GM12875 (cell line): Measurements from ENCODE around the gene BICC1.

ENCODE experiments used
- H3K4me3 ChIP-seq: one replicate; pipeline ENCODE4 v1.5.1; 2011; ENCODE audit warnings: low read depth, low read length, control low read depth
- TF ChIP-seq, protein P1 (sequence below): IDR thresholded peaks from 2 replicates; pipeline ENCODE4 v1.5.1; 2011; ENCODE audit warnings: low read depth, mild to moderate bottlenecking, control low read depth, inconsistent platforms, low read length, moderate library complexity, borderline replicate concordance; ENCODE audit not compliant: insufficient read depth

Gene BICC1

DNA sequence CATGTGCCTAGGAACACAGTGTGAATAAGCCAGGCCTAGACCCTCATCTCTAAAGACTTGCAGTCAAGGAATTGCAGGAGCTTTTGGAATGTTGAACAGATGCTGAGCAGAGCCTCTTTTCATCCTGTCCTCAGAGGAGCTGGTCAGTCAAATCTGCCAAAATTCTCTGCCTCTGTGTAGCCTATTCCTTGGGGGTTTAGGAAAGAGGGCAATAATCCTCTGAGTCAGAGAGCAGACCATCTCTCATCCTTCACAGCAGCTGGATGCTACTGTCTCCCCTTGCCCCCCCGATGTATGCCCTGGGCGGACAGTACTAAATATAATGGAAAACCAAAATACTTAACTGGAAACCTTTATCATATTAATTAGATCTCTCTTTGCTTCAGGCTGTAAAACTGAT lies 52.6 kb downstream of the BICC1 start:
- TF ChIP-seq, protein P1, sequence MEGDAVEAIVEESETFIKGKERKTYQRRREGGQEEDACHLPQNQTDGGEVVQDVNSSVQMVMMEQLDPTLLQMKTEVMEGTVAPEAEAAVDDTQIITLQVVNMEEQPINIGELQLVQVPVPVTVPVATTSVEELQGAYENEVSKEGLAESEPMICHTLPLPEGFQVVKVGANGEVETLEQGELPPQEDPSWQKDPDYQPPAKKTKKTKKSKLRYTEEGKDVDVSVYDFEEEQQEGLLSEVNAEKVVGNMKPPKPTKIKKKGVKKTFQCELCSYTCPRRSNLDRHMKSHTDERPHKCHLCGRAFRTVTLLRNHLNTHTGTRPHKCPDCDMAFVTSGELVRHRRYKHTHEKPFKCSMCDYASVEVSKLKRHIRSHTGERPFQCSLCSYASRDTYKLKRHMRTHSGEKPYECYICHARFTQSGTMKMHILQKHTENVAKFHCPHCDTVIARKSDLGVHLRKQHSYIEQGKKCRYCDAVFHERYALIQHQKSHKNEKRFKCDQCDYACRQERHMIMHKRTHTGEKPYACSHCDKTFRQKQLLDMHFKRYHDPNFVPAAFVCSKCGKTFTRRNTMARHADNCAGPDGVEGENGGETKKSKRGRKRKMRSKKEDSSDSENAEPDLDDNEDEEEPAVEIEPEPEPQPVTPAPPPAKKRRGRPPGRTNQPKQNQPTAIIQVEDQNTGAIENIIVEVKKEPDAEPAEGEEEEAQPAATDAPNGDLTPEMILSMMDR = no peak
- no peak overlapping the region for H3K4me3 ChIP-seq

DNA sequence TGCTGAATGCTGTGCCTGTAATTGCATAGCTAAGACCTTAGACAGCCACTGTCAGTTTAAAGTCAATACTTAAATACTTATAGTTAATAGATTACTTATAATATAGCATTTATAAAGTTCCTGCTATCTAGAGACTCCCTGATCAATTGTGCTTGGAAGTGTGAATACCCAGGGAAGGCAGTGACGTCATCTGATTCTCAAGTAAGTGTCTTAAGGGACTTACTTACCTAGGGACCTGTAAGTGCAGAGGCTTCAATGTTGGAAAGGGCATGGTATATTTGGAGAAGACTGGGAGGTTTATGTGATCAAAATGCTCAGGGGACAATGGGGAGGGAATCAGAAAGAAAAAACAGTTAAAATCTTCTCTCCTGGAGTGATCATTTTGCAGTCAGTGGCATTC lies 55.0 kb downstream of the BICC1 start:
- TF ChIP-seq, protein P1 = no peak

DNA sequence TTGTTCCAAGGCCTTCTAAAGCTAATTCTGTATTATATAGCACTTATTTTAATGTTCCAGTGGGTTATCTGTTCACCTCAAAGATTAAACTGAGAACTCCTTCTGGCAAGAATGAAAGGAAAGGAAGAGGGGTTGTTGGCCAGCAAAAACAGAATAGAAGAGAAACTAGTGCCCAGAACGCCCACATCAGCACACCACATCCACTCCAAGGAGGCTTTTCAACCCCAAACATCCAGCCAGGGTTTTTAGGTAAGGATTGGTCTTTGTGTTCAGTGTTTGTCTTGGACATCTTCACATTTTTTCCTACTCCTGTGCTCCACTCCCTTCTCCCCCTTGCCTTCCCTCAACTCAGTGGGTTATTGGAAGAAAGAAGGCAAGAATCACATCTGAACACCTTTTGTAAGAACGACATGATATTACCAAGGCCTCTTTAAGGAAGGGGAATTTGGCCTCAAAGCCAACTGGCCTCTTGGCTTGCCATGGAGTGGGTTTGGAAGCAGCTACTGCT lies 55.8 kb downstream of the BICC1 start:
- no peak overlapping the region for H3K4me3 ChIP-seq
- TF ChIP-seq, protein P1 = no peak

More for the DNA sequence above, 55.0 kb downstream of the BICC1 start:
- H3K4me3 ChIP-seq = no peak overlapping the region

DNA sequence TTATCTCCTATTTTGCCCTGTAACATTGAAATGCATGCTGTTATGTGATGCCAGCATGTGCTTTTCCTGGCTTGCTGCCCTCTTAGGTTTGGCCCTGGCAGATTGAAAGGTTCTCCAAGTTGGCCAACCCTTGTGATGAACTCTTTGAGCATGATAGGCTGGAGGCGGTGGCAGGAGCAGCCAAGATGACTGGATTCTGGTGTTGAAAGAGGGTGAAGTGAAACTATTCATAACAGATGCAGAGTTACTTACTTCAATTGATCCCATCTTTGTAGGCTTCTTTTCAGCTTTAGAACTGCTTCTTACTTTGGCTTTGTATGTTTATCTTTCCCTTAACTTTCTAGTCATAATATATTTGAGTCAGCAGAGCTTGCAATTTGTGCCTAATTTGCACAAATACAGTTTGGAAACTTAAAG lies 57.6 kb downstream of the BICC1 start:
- TF ChIP-seq, protein P1 = no peak

DNA sequence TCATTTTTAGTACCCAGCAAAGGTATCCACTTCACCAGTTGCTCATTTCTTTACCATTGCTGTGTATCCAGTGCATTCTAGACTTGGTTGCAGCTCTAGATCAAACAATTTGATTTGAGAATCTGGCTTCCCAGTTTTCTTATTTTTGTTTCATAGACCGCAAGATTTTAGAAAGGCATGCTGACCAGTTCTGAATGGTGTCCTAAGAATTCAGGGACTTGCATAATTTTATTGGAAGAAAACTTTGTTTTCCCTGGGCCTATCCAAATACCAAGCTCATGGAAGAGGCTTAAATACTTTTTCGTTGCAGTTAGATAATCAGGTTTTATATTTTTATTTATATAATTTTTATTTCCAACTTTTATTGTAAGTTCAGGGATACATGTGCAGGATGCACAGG lies 58.3 kb downstream of the BICC1 start:
- H3K4me3 ChIP-seq = no peak overlapping the region
- TF ChIP-seq, protein P1 = no peak

More for the DNA sequence above, 57.6 kb downstream of the BICC1 start:
- no peak overlapping the region for H3K4me3 ChIP-seq

DNA sequence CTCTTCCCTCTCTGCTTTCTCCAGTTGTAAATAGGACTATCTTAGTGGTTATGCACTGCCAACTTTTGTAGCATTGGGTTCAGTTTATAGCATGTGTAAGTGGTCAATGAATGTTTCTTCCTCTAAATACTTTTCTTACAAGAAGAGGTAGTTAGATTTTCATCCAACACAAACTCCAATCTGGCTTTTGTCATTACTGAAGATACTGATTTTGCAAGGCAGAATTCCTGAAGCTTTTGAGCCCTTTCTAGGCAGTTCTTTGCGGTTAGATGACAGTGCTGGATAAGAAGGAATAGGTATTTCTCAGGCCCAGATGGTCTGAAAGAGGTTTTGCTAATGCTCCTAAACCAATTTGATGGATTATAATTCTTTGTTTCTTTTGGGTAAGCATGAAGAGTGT lies 60.5 kb downstream of the BICC1 start:
- TF ChIP-seq, protein P1 = no peak
- H3K4me3 ChIP-seq = no peak overlapping the region

DNA sequence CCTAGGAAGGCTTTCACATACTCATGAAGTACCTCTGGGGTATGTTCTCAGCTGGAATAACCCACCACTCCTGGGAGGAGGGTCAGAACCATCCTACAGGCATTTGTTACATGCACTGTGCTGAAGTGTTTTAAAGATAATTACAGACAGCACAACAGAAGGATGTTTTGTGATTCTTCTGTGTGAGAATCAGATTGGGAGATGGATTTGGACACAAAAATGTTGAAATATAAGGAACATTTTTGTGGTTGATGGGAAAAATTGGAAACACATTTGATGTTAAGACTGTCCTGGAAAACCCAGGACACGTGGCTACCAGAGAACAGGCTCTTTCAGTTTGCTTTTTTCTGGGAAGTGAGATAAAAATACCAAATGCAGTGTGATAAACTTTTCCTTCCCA lies 61.4 kb downstream of the BICC1 start:
- H3K4me3 ChIP-seq = no peak overlapping the region
- TF ChIP-seq, protein P1 = no peak
